ENCODE data around the gene SLC25A44. TPM values are rescaled to one million over a fixed set of nuclear protein-coding genes. Genes with fewer than 3 reads are reported as not detected.

The SLC25A44 gene
- total and polyA plus RNA-seq, 2 donors: 8.8 to 10.7 TPM

Other genes starting within 250 kb of the SLC25A44 start
- 42.3 TPM for gene ARHGEF2, start 215.6 kb upstream of the SLC25A44 start, total RNA-seq
- 58.5 TPM for gene ARHGEF2, start 215.6 kb upstream of the SLC25A44 start, polyA plus RNA-seq
- 262 TPM for gene SSR2, start 173.2 kb upstream of the SLC25A44 start, total RNA-seq
- gene SSR2, start 173.2 kb upstream of the SLC25A44 start, polyA plus RNA-seq: 251 TPM
- 10.4 TPM for gene UBQLN4, start 140.3 kb upstream of the SLC25A44 start, total RNA-seq
- gene UBQLN4, start 140.3 kb upstream of the SLC25A44 start, polyA plus RNA-seq: 15.1 TPM
- gene LAMTOR2, start 139.3 kb upstream of the SLC25A44 start, total RNA-seq: 75.9 TPM
- gene LAMTOR2, start 139.3 kb upstream of the SLC25A44 start, polyA plus RNA-seq: 82.2 TPM
- gene RAB25, start 132.9 kb upstream of the SLC25A44 start, total RNA-seq: 17.6 TPM
- gene RAB25, start 132.9 kb upstream of the SLC25A44 start, polyA plus RNA-seq: 43.1 TPM
- gene MEX3A, start 111.6 kb upstream of the SLC25A44 start, total RNA-seq: 1.3 TPM
- gene MEX3A, start 111.6 kb upstream of the SLC25A44 start, polyA plus RNA-seq: 0.55 TPM
- 51.6 TPM for gene LMNA, start 79.4 kb upstream of the SLC25A44 start, total RNA-seq
- gene LMNA, start 79.4 kb upstream of the SLC25A44 start, polyA plus RNA-seq: 68.3 TPM
- gene SEMA4A, start 40.5 kb upstream of the SLC25A44 start, total RNA-seq: 6.4 TPM
- gene SEMA4A, start 40.5 kb upstream of the SLC25A44 start, polyA plus RNA-seq: 14.8 TPM
- 56.8 TPM for gene PMF1, start 18.9 kb downstream of the SLC25A44 start, total RNA-seq
- 67.4 TPM for gene PMF1, start 18.9 kb downstream of the SLC25A44 start, polyA plus RNA-seq
- gene BGLAP, start 48.1 kb downstream of the SLC25A44 start, total RNA-seq: 0.66 TPM
- 4.3 TPM for gene BGLAP, start 48.1 kb downstream of the SLC25A44 start, polyA plus RNA-seq
- gene PAQR6, start 54.0 kb downstream of the SLC25A44 start, total RNA-seq: 0.61 TPM
- gene PAQR6, start 54.0 kb downstream of the SLC25A44 start, polyA plus RNA-seq: 8.6 TPM
- gene SMG5, start 88.7 kb downstream of the SLC25A44 start, total RNA-seq: 32.3 TPM
- 28.2 TPM for gene SMG5, start 88.7 kb downstream of the SLC25A44 start, polyA plus RNA-seq
- gene TMEM79, start 90.2 kb downstream of the SLC25A44 start, total RNA-seq: 3.4 TPM
- gene TMEM79, start 90.2 kb downstream of the SLC25A44 start, polyA plus RNA-seq: 10.2 TPM
- 20.3 TPM for gene GLMP, start 101.6 kb downstream of the SLC25A44 start, total RNA-seq
- gene GLMP, start 101.6 kb downstream of the SLC25A44 start, polyA plus RNA-seq: 40.0 TPM
- gene VHLL, start 105.2 kb downstream of the SLC25A44 start, total RNA-seq: not detected
- 0.09 TPM for gene VHLL, start 105.2 kb downstream of the SLC25A44 start, polyA plus RNA-seq
- gene CCT3, start 144.2 kb downstream of the SLC25A44 start, total RNA-seq: 296 TPM
- 114 TPM for gene CCT3, start 144.2 kb downstream of the SLC25A44 start, polyA plus RNA-seq
- gene TSACC, start 144.4 kb downstream of the SLC25A44 start, total RNA-seq: 0.71 TPM
- gene TSACC, start 144.4 kb downstream of the SLC25A44 start, polyA plus RNA-seq: 0.27 TPM
- 0.05 TPM for gene RHBG, start 175.1 kb downstream of the SLC25A44 start, total RNA-seq
- 0.37 TPM for gene RHBG, start 175.1 kb downstream of the SLC25A44 start, polyA plus RNA-seq